ENCODE results near the gene TRPC1.

Gene TRPC1

GRCh38 chr3:142754494-142754893 is 30.7 kb downstream of the TRPC1 start:
- Histone ChIP-seq H3K36me3 (ENCODE audit: insufficient read depth, low read length) (no peaks in the 10 kb centered on the region), H3K27me3 (ENCODE audit: control insufficient read depth in 1 of 2, insufficient read depth in 2 of 2, low read length in 2 of 2) (no peaks in the 10 kb centered on the region), H3K27ac (ENCODE audit: low read depth, low read length) (no peak overlapping the region), H3K4me3 (ENCODE audit: low read depth in 1 of 2, low read length in 2 of 2) (no peak overlapping the region), H3K4me1 (ENCODE audit: insufficient read depth, low read length) (no peaks in the 10 kb centered on the region), H3K9me3 (ENCODE audit: low read length) (no peaks in the 10 kb centered on the region), H3K9ac (ENCODE audit: low read length) (no peak overlapping the region)

- Histone ChIP-seq H3K27ac (ENCODE audit: low read depth, low read length) (no peak overlapping the region), H3K4me3 (ENCODE audit: low read depth in 1 of 2, low read length in 2 of 2) (no peak overlapping the region), H3K27me3 (ENCODE audit: control insufficient read depth in 1 of 2, insufficient read depth in 2 of 2, low read length in 2 of 2) (no peaks in the 10 kb centered on the region), H3K4me1 (ENCODE audit: insufficient read depth, low read length) (no peaks in the 10 kb centered on the region), H3K36me3 (ENCODE audit: insufficient read depth, low read length) (peaks cover 7% of the 10 kb centered on the region), H3K9me3 (ENCODE audit: low read length) (no peaks in the 10 kb centered on the region), H3K9ac (ENCODE audit: low read length) (no peak overlapping the region)
Measured at GRCh38 chr3:142768338-142768737, 44.5 kb downstream of the TRPC1 start.

- no peaks in the 10 kb centered on the region for H3K27me3 ChIP-seq (ENCODE audit: control insufficient read depth in 1 of 2, insufficient read depth in 2 of 2, low read length in 2 of 2)
- H3K36me3 ChIP-seq (ENCODE audit: insufficient read depth, low read length) = no peaks in the 10 kb centered on the region
- no peak overlapping the region for H3K4me3 ChIP-seq (ENCODE audit: low read depth in 1 of 2, low read length in 2 of 2)
- no peak overlapping the region for H3K27ac ChIP-seq (ENCODE audit: low read depth, low read length)
- no peaks in the 10 kb centered on the region for H3K9me3 ChIP-seq (ENCODE audit: low read length)
- H3K4me1 ChIP-seq (ENCODE audit: insufficient read depth, low read length) = no peaks in the 10 kb centered on the region
- H3K9ac ChIP-seq (ENCODE audit: low read length) = no peak overlapping the region
Measured at GRCh38 chr3:142777927-142778326, 54.1 kb downstream of the TRPC1 start.

GRCh38 chr3:142778541-142778940 is 54.7 kb downstream of the TRPC1 start:
- Histone ChIP-seq H3K4me1 (ENCODE audit: insufficient read depth, low read length) (no peaks in the 10 kb centered on the region), H3K4me3 (ENCODE audit: low read depth in 1 of 2, low read length in 2 of 2) (no peak overlapping the region)

GRCh38 chr3:142779591-142779990 is 55.8 kb downstream of the TRPC1 start:
- no peaks in the 10 kb centered on the region for H3K27me3 ChIP-seq (ENCODE audit: control insufficient read depth in 1 of 2, insufficient read depth in 2 of 2, low read length in 2 of 2)
- no peak overlapping the region for H3K9ac ChIP-seq (ENCODE audit: low read length)
- no peak overlapping the region for H3K4me3 ChIP-seq (ENCODE audit: low read depth in 1 of 2, low read length in 2 of 2)
- H3K27ac ChIP-seq (ENCODE audit: low read depth, low read length) = no peak overlapping the region
- H3K9me3 ChIP-seq (ENCODE audit: low read length) = no peaks in the 10 kb centered on the region
- H3K4me1 ChIP-seq (ENCODE audit: insufficient read depth, low read length) = no peaks in the 10 kb centered on the region
- H3K36me3 ChIP-seq (ENCODE audit: insufficient read depth, low read length) = peaks cover 2% of the 10 kb centered on the region

More at GRCh38 chr3:142778541-142778940, 54.7 kb downstream of the TRPC1 start:
- H3K9ac ChIP-seq (ENCODE audit: low read length) = no peak overlapping the region
- no peak overlapping the region for H3K27ac ChIP-seq (ENCODE audit: low read depth, low read length)
- H3K27me3 ChIP-seq (ENCODE audit: control insufficient read depth in 1 of 2, insufficient read depth in 2 of 2, low read length in 2 of 2) = no peaks in the 10 kb centered on the region
- H3K36me3 ChIP-seq (ENCODE audit: insufficient read depth, low read length) = no peaks in the 10 kb centered on the region
- no peaks in the 10 kb centered on the region for H3K9me3 ChIP-seq (ENCODE audit: low read length)

- Histone ChIP-seq H3K27me3 (ENCODE audit: control insufficient read depth in 1 of 2, insufficient read depth in 2 of 2, low read length in 2 of 2) (no peaks in the 10 kb centered on the region), H3K36me3 (ENCODE audit: insufficient read depth, low read length) (peaks cover 7% of the 10 kb centered on the region), H3K9me3 (ENCODE audit: low read length) (no peaks in the 10 kb centered on the region), H3K27ac (ENCODE audit: low read depth, low read length) (no peak overlapping the region), H3K4me3 (ENCODE audit: low read depth in 1 of 2, low read length in 2 of 2) (no peak overlapping the region), H3K4me1 (ENCODE audit: insufficient read depth, low read length) (no peaks in the 10 kb centered on the region), H3K9ac (ENCODE audit: low read length) (no peak overlapping the region)
Measured at GRCh38 chr3:142782616-142783015, 58.8 kb downstream of the TRPC1 start.

GRCh38 chr3:142784228-142784627 is 60.4 kb downstream of the TRPC1 start:
- H3K9me3 ChIP-seq (ENCODE audit: low read length) = no peaks in the 10 kb centered on the region
- no peak overlapping the region for H3K9ac ChIP-seq (ENCODE audit: low read length)
- no peaks in the 10 kb centered on the region for H3K4me1 ChIP-seq (ENCODE audit: insufficient read depth, low read length)
- no peaks in the 10 kb centered on the region for H3K27me3 ChIP-seq (ENCODE audit: control insufficient read depth in 1 of 2, insufficient read depth in 2 of 2, low read length in 2 of 2)
- H3K36me3 ChIP-seq (ENCODE audit: insufficient read depth, low read length) = peaks cover 7% of the 10 kb centered on the region
- no peak overlapping the region for H3K4me3 ChIP-seq (ENCODE audit: low read depth in 1 of 2, low read length in 2 of 2)
- no peak overlapping the region for H3K27ac ChIP-seq (ENCODE audit: low read depth, low read length)

GRCh38 chr3:142785996-142786395 is 62.2 kb downstream of the TRPC1 start:
- no peaks in the 10 kb centered on the region for H3K27me3 ChIP-seq (ENCODE audit: control insufficient read depth in 1 of 2, insufficient read depth in 2 of 2, low read length in 2 of 2)
- no peak overlapping the region for H3K27ac ChIP-seq (ENCODE audit: low read depth, low read length)
- peaks cover 7% of the 10 kb centered on the region for H3K36me3 ChIP-seq (ENCODE audit: insufficient read depth, low read length)
- H3K9ac ChIP-seq (ENCODE audit: low read length) = no peak overlapping the region
- no peaks in the 10 kb centered on the region for H3K4me1 ChIP-seq (ENCODE audit: insufficient read depth, low read length)
- H3K9me3 ChIP-seq (ENCODE audit: low read length) = no peaks in the 10 kb centered on the region
- H3K4me3 ChIP-seq (ENCODE audit: low read depth in 1 of 2, low read length in 2 of 2) = no peak overlapping the region

- no peaks in the 10 kb centered on the region for H3K4me1 ChIP-seq (ENCODE audit: insufficient read depth, low read length)
- peaks cover 7% of the 10 kb centered on the region for H3K36me3 ChIP-seq (ENCODE audit: insufficient read depth, low read length)
- no peak overlapping the region for H3K9ac ChIP-seq (ENCODE audit: low read length)
- no peaks in the 10 kb centered on the region for H3K9me3 ChIP-seq (ENCODE audit: low read length)
- no peak overlapping the region for H3K27ac ChIP-seq (ENCODE audit: low read depth, low read length)
- H3K27me3 ChIP-seq (ENCODE audit: control insufficient read depth in 1 of 2, insufficient read depth in 2 of 2, low read length in 2 of 2) = no peaks in the 10 kb centered on the region
- no peak overlapping the region for H3K4me3 ChIP-seq (ENCODE audit: low read depth in 1 of 2, low read length in 2 of 2)
Measured at GRCh38 chr3:142787719-142788118, 63.9 kb downstream of the TRPC1 start.

GRCh38 chr3:142794508-142794907 is 70.7 kb downstream of the TRPC1 start:
- H3K4me3 ChIP-seq (ENCODE audit: low read depth in 1 of 2, low read length in 2 of 2) = no peak overlapping the region
- H3K9me3 ChIP-seq (ENCODE audit: low read length) = no peaks in the 10 kb centered on the region
- H3K27ac ChIP-seq (ENCODE audit: low read depth, low read length) = no peak overlapping the region
- no peaks in the 10 kb centered on the region for H3K36me3 ChIP-seq (ENCODE audit: insufficient read depth, low read length)
- H3K4me1 ChIP-seq (ENCODE audit: insufficient read depth, low read length) = no peaks in the 10 kb centered on the region
- H3K27me3 ChIP-seq (ENCODE audit: control insufficient read depth in 1 of 2, insufficient read depth in 2 of 2, low read length in 2 of 2) = no peaks in the 10 kb centered on the region
- H3K9ac ChIP-seq (ENCODE audit: low read length) = no peak overlapping the region

- H3K4me3 ChIP-seq (ENCODE audit: low read depth in 1 of 2, low read length in 2 of 2) = no peak overlapping the region
- H3K27ac ChIP-seq (ENCODE audit: low read depth, low read length) = no peak overlapping the region
- no peaks in the 10 kb centered on the region for H3K27me3 ChIP-seq (ENCODE audit: control insufficient read depth in 1 of 2, insufficient read depth in 2 of 2, low read length in 2 of 2)
- no peaks in the 10 kb centered on the region for H3K4me1 ChIP-seq (ENCODE audit: insufficient read depth, low read length)
- no peaks in the 10 kb centered on the region for H3K9me3 ChIP-seq (ENCODE audit: low read length)
- H3K9ac ChIP-seq (ENCODE audit: low read length) = no peak overlapping the region
- H3K36me3 ChIP-seq (ENCODE audit: insufficient read depth, low read length) = no peaks in the 10 kb centered on the region
Measured at GRCh38 chr3:142795332-142795731, 71.5 kb downstream of the TRPC1 start.

- H3K36me3 ChIP-seq (ENCODE audit: insufficient read depth, low read length) = no peaks in the 10 kb centered on the region
- H3K27ac ChIP-seq (ENCODE audit: low read depth, low read length) = no peak overlapping the region
- no peaks in the 10 kb centered on the region for H3K4me1 ChIP-seq (ENCODE audit: insufficient read depth, low read length)
- H3K27me3 ChIP-seq (ENCODE audit: control insufficient read depth in 1 of 2, insufficient read depth in 2 of 2, low read length in 2 of 2) = no peaks in the 10 kb centered on the region
- no peak overlapping the region for H3K4me3 ChIP-seq (ENCODE audit: low read depth in 1 of 2, low read length in 2 of 2)
- H3K9me3 ChIP-seq (ENCODE audit: low read length) = no peaks in the 10 kb centered on the region
- H3K9ac ChIP-seq (ENCODE audit: low read length) = no peak overlapping the region
Measured at GRCh38 chr3:142796823-142797222, 73.0 kb downstream of the TRPC1 start.
